Measurements from ENCODE around the gene GRID2IP.
"Not testable (repeated sequence)": the region's sequence is repeated elsewhere in the genome, so short reads cannot be mapped to it uniquely, and the experiment has no call there.

Gene GRID2IP

DNA sequence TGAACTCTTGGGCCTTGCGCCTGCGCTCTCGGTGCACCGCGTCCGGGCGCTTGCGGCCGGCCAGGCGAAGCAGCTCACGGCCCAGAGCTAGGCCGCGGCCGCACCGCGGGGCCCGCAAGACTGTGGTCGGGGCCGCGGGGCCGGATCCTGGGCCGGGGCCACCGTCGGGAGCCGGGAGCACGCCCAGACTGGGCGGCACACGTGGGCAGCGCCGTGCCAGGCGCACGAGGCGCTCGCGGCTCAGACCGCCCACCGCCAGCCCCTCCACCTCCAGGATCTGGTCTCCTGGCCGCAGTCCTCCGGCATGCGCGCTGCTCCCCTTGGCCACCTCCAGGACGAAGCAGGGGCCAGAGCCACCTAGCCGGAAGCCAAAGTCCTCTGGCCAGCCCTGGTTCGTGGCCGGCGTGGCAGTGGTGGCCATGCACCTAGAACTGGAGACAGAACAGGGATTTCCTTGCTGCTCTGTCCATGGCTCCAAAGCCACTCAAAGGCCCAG, at the start of gene GRID2IP:
Gene GRID2IP, minus strand, starts transcription at position 446 of the 496 bp plus-strand sequence. Its CDS starts 25 bp downstream, at position 421.
- no peak for FAIRE-seq

DNA sequence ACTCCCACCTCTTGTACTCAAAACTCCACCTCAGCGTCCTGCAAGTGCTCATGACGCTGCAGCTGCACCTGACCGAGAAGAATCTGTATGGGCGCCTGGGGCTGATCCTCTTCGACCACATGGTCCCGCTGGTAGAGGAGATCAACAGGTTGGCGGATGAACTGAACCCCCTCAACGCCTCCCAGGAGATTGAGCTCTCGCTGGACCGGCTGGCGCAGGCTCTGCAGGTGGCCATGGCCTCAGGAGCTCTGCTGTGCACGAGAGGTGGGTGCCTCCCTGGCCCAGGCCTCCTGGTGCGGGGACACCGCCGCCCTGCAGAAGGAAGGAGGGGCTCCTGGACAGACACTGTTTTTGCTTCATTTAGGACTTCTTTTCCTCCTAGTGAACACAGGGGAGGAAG, 48.8 kb upstream of the GRID2IP start:
- no peak for FAIRE-seq

DNA sequence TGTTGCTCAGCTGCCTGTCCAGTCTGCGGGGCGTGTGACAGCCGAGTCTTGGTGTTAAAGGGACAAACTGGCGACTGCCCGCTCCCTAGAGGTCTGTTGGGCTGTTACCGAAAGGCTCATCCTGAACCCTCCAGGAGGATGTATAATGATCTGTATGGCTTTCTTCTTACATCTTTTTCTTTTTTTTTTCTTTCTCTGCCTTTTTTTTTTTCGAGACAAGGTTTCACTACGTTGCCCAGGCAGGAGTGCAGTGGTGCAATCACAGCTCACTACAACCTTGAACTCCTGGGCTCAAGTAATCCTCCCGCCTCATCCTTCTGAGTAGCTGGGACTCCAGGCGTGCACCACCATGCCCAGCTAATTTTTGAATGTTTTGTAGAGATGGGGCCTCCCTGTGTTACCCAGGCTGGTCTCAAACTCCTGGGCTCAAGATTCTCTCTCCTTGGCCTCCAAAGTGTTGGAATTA, 39.4 kb upstream of the GRID2IP start:
- FAIRE-seq: no peak

DNA sequence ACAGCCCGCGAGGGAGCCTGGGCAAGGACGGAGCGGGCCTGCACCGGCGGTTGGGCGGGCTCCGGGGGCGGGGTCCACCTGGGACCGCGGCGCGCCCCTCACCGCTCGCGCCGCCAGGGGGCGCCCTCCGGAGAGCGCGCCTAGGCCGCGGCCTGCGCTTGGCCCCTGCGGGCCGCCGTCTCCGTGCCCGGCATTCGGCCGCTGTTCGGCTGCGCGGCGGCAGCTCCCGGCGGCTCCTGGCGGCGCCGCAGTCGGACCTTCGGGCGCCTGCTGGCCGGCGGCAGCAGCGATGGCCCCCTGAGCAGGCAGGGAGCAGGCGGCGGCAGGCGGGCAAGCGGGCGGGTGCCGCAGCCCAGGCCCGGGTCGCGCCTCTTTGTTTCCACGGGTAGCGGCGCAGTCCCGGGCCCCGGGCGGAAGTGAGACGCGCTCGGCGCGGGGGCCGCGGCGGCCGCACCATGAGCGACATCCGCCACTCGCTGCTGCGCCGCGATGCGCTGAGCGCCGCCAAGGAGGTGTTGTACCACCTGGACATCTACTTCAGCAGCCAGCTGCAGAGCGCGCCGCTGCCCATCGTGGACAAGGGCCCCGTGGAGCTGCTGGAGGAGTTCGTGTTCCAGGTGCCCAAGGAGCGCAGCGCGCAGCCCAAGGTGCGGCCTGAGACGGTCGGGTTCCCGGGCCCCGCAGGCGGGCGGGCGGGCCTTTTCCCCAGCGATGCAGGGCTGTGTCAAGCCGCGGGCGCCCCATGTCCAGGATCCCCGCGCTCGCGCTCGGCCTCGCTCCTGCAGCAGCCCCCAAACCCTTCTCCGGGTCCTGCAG, 38.8 kb upstream of the GRID2IP start, which contains the start of gene INTS15:
Gene INTS15, plus strand, starts transcription at position 193 of the 816 bp plus-strand sequence. Its CDS starts 263 bp downstream, at position 456.
- FAIRE-seq: no peak

DNA sequence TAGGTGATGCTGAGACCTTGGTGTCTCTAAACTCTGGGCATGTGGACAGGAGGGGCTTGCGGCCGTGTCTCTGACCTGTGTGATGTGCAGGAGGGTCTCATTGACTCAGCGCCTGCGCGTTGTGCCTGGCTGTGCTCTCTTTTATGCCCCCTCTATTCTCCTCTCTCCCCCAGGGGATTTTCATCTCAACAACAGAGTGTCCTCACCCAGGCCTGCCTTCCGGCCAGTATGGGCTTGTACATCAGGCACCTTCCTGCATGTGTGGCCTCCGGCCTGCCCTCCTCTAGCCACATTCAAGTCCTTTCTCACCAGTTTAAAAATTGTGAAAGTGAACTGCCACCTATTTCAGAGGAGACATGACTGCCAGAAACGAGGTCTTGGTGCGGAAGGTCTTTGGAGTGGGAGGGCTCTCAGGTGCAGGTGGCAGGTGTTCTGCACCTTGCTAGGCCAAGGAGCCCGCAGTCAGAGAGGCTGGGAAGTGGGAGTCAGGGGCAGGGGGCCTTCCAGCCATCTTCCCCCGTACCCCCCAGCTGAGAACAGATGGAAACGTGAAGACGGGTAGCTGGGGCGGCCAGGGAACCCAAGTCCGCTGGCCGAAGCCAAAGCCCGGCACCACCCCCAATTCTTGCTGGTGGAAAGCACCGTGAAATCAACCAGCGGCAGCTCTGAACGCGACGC, 38.0 kb upstream of the GRID2IP start:
- no peak for FAIRE-seq

DNA sequence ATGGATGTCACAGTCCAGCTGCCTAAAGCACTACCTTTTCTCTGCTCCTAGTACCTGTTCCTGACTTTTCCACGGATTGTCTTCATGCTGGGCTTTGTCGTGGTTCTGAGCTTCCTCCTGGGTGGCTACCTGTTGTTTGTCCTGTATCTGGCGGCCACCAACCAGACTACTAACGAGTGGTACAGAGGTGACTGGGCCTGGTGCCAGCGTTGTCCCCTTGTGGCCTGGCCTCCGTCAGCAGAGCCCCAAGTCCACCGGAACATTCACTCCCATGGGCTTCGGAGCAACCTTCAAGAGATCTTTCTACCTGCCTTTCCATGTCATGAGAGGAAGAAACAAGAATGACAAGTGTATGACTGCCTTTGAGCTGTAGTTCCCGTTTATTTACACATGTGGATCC, 37.3 kb upstream of the GRID2IP start:
- FAIRE-seq: no peak

DNA sequence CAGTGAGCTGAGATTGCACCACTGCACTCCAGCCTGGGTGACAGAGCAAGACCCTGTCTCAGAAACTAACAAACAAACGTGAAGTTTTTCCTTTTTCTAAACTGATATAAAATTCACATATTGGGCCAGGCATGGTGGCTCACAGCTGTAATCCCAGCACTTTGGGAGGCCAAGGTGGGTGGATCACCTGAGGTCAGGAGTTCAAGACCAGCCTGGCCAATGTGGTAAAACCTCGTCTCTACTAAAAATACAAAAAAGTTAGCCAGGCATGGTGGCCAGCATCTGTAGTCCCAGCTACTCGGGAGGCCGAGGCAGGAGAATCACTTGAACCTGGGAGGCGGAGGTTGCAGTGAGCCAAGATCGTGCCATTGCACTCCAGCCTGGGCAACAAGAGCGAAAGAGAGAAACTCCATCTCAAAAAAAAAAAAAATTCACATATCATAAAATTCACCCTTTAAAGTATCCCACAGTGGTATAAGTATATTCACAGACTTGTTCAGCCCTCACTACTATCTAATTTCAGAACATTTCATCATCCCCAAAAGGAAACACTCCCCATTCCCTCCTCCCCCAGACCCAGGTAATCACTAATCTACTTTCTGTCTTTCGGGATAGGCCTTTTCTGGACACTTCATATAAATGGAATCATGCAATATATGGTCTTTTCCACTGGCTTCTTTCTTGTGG, 34.6 kb upstream of the GRID2IP start:
- FAIRE-seq: not testable (repeated sequence)

DNA sequence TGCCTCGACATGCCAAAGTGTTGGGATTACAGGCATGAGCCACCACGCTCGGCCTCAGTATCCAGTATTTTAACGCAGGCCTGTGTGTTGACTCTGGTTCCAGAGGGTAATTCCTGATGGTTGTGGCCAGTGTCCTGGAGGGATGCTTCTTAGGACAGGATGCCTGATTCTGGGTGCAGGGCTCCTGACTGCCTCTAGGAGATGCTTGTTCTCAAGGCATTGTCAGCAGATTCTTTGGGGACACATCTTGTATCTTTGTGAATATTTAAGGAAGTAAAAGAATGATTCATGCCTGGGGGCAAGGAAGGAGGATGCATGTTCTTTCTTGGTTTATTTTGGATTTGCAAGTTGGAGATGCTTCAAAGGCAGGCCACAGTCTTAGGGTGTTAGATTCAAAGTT, 28.2 kb upstream of the GRID2IP start:
- no peak for FAIRE-seq

DNA sequence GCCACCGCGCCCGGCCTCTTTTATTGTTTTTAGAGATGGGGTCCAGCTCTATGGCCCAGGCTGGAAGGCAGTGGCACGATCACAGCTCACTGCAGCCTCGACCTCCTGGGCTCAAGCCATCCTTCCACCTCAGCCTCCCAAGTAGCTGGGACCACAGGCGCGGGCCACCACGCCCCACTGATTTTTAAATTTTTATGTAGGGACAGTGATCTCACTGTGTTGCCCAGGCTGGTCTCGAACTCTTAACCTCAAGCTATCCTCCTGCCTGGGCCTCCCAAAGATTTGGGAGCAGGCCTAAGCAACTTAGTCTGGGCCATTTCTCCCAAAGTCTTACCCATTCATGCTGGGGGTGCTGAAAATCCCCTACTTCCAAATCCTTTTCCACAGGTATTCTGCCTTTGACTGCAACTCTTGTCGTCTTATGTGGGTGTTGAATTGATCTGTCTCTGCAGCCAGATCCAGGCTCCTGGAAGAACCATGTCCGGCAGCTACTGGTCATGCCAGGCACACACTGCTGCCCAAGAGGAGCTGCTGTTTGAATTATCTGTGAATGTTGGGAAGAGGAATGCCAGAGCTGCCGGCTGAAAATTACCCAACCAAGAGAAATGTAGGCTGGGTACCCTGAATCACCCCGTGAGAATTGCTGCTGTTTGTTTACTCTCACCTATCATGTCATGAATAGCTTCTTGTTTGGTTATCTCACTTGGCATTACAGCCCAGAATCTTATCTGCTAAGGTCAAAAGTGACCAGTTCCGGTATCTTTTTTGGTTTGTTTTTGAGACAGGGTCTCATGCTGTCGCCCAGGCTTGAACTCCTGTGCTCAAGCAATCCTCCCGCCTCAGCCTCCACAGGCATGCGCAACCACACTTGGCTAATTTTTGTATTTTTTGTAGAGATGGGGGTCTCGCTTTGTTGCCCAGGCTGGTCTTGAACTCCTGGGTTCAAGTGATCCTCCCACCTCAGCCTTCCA, 27.1 kb upstream of the GRID2IP start:
- FAIRE-seq: no peak

DNA sequence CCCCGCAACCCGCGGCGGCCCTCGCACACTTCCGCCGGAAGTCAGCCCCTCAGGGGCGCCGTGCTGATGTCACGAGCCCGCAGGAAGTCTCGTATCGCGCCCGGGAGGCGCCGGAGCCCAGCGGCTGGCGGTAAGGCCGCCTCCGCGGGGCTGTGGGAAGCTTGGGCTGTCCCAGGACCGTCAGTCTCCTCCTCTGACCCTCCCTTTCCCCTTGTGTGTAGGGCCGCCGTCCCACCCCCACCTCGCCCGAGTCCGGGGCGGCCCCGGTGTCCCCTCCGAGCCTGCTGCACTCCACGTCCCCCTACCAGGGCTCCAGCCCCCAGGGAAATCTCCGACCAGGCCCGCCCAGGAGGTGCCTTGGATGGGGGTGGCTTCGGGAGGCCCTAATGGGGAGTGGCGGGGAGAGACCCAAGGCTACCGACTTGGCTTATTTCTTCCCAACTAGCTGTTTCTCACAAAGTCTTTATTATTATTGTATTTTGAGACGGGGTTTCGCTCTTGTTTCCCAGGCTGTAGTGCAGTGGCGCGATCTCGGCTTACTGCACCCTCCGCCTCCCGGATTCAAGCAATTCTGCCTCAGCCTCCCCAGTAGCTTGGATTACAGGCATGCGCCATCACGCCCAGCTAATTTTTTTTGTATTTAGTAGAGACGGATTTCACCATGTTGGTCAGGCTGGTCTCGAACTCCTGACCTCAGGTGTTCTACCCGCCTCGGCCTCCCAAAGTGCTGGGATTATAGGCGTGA, 26.3 kb upstream of the GRID2IP start, which contains the start of gene ZDHHC4:
Gene ZDHHC4, plus strand, starts transcription at position 86 of the 745 bp plus-strand sequence. CDS start 3,108 bp downstream, outside the sequence.
- no peak for FAIRE-seq

DNA sequence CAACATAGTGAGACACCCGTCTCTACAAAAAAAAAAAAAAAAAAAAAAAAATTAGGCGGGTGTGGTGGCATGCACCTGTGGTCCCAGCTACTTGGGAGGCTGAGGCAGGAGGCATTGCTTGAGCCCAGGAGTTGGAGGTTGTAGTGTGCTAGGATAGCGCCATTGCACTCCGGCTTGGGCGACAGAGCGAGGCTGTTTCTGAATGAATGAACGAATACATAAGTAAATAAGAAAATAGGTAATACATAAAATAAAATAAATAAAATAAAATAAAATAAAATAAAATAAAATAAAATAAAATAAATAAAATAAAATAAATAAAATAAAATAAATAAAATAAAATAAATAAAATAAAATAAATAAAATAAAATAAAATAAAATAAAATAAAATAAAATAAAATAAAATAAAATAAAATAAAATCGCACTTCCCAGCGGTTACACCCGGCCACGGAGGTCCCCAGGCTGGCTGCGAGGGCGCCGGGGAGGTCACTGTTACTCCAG, 25.7 kb upstream of the GRID2IP start:
- FAIRE-seq: not testable (repeated sequence)

DNA sequence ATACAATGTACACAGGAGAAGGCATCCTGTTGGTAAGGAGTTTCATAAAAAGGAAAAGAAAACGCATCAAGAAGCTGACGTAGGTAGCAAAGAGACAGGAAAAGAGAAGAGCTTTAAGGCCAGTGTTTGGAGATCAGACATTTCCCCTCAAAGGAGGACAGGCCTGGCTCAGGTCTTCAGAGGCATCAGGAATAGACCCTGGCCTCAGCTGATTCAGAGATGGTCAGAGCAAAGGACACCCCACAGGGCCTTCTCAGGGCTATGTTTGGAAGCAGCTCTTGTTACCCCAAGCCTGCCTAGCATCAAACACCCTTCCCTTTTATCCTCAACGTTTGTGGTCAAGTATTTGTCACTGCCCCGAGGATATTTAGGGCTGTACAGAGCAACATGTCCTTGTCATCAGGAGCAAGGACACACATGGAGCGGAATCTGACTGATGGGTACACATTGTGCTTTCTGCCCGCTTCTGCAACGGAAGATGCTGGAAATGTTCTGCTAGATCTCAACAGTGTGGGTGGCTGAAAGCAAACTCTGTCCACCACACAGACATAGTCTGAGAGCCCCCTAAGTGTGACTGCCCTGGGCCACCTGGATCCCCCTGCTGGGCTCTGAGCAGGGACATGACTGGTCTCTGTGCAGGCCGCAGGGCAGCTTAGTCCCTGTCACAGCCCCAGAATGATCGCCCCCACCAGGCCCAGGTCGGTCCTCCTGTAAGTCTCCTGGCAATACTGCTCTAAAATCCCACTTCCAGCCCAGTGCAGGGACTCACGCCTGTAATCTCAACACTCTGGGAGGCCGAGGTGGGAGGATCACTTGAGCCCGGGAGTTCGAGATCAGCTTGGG, 25.0 kb upstream of the GRID2IP start:
- FAIRE-seq: no peak

DNA sequence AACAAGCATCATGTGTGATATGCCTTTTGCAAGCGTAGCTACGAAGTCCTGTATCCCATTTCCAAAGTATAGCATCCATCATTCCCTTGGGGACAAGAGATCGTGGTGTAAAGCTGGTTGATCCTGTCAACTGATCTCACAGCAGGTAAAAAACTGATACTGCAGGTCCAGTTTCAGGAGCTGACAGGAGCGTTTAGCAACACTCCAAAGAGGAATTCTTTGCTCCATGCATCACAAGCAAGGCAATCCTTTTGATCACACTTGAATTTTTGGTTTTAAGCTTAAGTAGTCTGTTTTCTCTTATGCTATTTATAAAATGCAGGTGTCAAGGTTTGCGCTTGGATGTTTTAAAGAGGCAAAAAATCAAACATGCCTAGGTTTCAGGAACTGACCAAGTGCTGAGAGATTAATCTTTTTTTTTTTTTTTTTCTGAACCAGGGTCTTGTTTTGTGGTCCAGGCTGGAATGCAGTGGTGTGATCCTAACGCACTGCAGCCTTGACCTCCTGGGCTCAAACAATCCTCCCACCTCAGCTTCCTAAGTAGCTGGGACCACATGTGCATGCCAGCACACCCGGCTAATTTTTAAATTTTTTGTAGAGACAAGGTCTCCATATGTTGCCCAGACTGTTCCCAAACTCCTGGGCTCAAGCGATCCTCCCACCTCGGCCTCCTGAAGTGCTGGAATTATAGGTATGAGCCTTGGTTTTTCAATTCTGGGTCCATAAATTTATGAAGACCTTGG, 24.2 kb upstream of the GRID2IP start:
- FAIRE-seq: no peak

DNA sequence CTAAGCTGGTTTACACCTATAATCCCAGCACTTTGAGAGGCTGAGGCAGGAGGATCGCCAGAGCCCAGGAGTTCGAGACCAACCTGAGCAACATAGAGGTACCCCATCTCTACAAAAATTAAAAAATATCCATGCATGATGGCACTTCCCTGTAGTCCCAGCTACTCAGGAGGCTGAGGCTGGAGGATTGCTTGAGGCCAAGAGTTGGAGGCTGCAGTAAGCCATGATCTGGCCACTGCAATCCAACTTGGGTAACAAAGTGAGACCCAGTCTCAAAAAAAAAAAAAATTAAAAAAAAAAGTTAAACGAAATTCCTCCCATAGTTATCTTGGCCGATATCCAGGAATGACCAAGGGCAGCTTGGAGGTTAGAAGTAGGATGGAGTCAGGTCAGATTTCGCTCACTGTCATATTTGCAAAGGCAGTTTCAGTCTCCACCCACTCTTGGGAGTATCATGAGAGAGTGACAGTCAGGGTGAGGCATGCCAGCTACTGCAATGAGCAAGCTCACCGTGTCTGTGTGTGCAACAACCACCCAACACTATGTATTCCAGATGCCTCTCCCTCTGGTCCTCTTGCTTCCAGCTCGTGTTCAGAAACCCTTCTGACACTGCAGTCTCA, 20.0 kb upstream of the GRID2IP start:
- FAIRE-seq: no peak

DNA sequence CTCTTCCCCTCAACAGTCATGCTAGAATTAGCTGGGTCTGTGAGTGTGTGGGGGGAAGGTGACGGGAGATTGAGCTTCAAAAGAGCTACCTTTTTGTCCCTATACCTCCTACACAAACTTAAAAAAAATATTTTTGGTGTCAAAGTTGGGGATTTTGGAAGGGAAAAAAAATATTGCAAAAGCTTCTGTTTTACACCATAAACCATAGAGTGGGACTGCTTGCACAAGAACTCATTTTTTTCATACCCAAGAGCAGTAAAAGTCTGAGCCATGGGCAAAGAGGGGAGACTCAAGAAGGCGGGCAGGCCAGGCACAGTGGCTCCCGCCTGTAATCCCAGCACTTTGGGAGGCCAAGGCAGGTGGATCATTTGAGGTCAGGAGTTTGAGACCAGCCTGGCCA, 16.6 kb upstream of the GRID2IP start:
- FAIRE-seq: no peak

DNA sequence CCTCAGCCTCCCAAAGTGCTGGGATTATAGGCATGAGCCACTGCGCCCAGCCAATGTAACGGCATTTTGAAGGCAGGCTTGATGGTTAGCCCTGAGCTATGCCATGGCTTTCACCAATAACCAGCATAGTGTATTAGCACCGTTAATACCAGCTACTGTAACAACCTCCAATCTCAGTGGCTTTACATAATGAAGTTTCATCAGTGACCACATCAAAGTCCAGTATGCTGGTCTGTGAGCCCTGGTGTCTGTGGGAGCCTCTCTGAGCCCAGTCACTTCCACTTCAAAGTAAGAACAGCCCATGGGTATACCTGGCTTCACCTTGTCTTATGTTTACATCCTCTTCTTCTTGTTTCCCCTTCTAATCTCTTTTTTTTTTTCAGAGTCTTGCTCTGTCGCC, 14.4 kb upstream of the GRID2IP start:
- FAIRE-seq: no peak

DNA sequence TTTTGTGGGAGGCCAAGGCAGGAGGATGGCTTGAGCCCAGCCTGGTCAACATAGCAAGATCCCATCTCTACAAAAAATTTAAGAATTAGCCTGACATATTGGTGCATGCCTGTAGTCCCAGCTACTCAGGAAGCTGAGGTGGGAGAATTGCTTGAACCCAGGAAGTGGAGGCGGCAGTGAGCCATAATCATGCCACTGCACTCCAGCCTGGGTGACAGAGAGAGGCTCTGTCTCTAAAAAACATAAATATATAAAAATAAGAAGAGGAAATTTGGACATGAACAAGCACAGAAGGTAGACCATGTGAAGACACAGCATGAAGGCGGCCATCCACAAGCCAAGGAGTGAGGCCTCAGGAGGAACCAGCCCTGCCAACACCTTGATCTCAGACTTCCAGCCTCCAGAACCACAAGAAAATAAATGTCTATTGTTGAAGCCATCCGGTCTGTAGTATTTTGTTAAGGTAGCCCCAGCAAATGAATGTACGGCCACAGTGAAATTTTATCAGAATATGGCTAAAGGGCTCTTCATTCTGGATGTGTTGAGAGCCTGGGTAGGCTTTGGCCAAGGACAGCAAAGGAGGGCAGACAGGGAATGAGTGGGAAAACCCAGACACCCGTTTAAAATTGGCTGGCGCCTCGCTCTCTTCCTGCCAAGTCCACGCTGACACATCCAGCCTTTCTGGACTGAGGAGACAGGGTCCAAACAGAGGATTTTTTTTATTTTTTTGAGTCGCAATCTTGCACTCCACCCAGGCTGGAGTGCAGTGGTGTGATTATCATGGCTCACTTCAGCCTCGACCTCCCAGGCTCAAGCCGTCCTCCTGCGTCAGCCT, 12.9 kb upstream of the GRID2IP start:
- FAIRE-seq: no peak

DNA sequence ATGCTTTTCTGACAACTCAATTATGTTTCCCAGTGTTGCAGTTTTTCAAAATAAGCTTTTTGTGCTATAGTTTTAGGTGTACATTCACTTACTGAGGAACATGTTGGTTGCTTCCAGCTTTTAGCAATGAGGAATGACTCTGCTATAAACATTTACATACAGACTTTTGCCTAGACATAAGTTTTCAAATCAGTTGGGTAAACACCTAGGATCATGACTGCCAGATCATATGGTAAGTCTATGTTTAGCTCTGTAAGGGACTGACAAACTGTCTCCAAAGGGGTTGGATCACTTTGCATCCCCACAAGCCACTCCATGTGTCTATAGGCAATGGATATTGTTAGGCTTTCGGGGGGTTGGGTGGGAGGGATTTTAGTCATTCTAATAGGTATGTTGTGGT, 10.8 kb upstream of the GRID2IP start:
- FAIRE-seq: no peak
